ENCODE measurements around the gene SSUH2. TPM values are rescaled to one million over a fixed set of nuclear protein-coding genes. Genes with fewer than 3 reads are reported as not detected.

SSUH2 gene
- total RNA-seq, 3 donors from 2014 or later = 0.15 to 0.33 TPM; not detected in 1

- Histone ChIP-seq H3K9me3 (no peaks in the 10 kb centered on the region), H3K27me3 (no peaks in the 10 kb centered on the region), H3K4me3 (no peak overlapping the region), H3K4me1 (no peaks in the 10 kb centered on the region), H3K27ac (peak overlapping the region in 1 of 2 donors; percentile 12), H3K36me3 (no peaks in the 10 kb centered on the region)
- DNase-seq (ENCODE audit: low spot score in 2 of 2) = no peak
- intact Hi-C loops (cut with DNase I; ENCODE audit: low total_unique reads) = no loop called here
- no peak for TF ChIP-seq POLR2A (IDR thresholded peaks at IDR 0.05)
- TF ChIP-seq CTCF (IDR thresholded peaks at IDR 0.05) = no peak
- no peak for TF ChIP-seq POLR2AphosphoS5 (IDR thresholded peaks at IDR 0.05)
Measured at GRCh38 chr3:8643693-8644365, 769 bp downstream of the SSUH2 start.

GRCh38 chr3:8642001-8642400, 2.6 kb downstream of the SSUH2 start:
- no peak overlapping the region for H3K27ac ChIP-seq
- no peak for DNase-seq (ENCODE audit: low spot score in 2 of 2)
- no peaks in the 10 kb centered on the region for H3K36me3 ChIP-seq
- H3K4me1 ChIP-seq = no peaks in the 10 kb centered on the region
- H3K9me3 ChIP-seq = no peaks in the 10 kb centered on the region
- intact Hi-C loops (cut with DNase I; ENCODE audit: low total_unique reads) = no loop called here
- no peak overlapping the region for H3K4me3 ChIP-seq
- H3K27me3 ChIP-seq = no peaks in the 10 kb centered on the region
- TF ChIP-seq POLR2AphosphoS5 (IDR thresholded peaks at IDR 0.05) (no peak), CTCF (IDR thresholded peaks at IDR 0.05) (no peak), POLR2A (IDR thresholded peaks at IDR 0.05) (no peak)

- Histone ChIP-seq H3K9me3 (no peaks in the 10 kb centered on the region), H3K4me3 (no peak overlapping the region), H3K36me3 (no peaks in the 10 kb centered on the region), H3K27ac (no peak overlapping the region), H3K4me1 (no peaks in the 10 kb centered on the region), H3K27me3 (no peaks in the 10 kb centered on the region)
- DNase-seq (ENCODE audit: low spot score in 2 of 2) = no peak
- no peak for TF ChIP-seq POLR2AphosphoS5 (IDR thresholded peaks at IDR 0.05)
- TF ChIP-seq CTCF (IDR thresholded peaks at IDR 0.05) = no peak
- TF ChIP-seq POLR2A (IDR thresholded peaks at IDR 0.05) = no peak
- intact Hi-C loops (cut with DNase I; ENCODE audit: low total_unique reads) = no loop called here
Measured at GRCh38 chr3:8641472-8641871, 3.1 kb downstream of the SSUH2 start.

- no peak for DNase-seq (ENCODE audit: low spot score in 2 of 2)
- H3K4me1 ChIP-seq = no peaks in the 10 kb centered on the region
- TF ChIP-seq CTCF (IDR thresholded peaks at IDR 0.05) = no peak
- no peak for TF ChIP-seq POLR2A (IDR thresholded peaks at IDR 0.05)
- no peak for TF ChIP-seq POLR2AphosphoS5 (IDR thresholded peaks at IDR 0.05)
- H3K36me3 ChIP-seq = no peaks in the 10 kb centered on the region
- no peaks in the 10 kb centered on the region for H3K9me3 ChIP-seq
- H3K4me3 ChIP-seq = no peak overlapping the region
- H3K27ac ChIP-seq = no peak overlapping the region
- intact Hi-C loops (cut with DNase I; ENCODE audit: low total_unique reads) = no loop called here
- no peaks in the 10 kb centered on the region for H3K27me3 ChIP-seq
Measured at GRCh38 chr3:8640223-8640622, 4.4 kb downstream of the SSUH2 start.

GRCh38 chr3:8639659-8640000, 5.0 kb downstream of the SSUH2 start:
- intact Hi-C loops (cut with DNase I; ENCODE audit: low total_unique reads) = no loop called here
- DNase-seq (ENCODE audit: low spot score in 2 of 2) = no peak
- Histone ChIP-seq H3K4me1 (no peaks in the 10 kb centered on the region), H3K36me3 (no peaks in the 10 kb centered on the region), H3K9me3 (no peaks in the 10 kb centered on the region), H3K4me3 (no peak overlapping the region), H3K27me3 (no peaks in the 10 kb centered on the region), H3K27ac (no peak overlapping the region)
- TF ChIP-seq POLR2A (IDR thresholded peaks at IDR 0.05) (no peak), POLR2AphosphoS5 (IDR thresholded peaks at IDR 0.05) (no peak), CTCF (IDR thresholded peaks at IDR 0.05) (no peak)
